GM12878 (cell line): ENCODE measurements around the gene USP47. TPM values are rescaled to one million over a fixed set of nuclear protein-coding genes. Genes with fewer than 3 reads are reported as not detected.

ENCODE experiments used
- ATAC-seq: fragments of 200-7000 bp; cut with Tn5 transposase; 3 replicates; pipeline ENCODE4 v1.9.1; 2020; ENCODE audit warnings: mild to moderate bottlenecking, moderate library complexity
- BruUV-seq: library from RNA; stranded (reverse); fragments of 400-500 nt; replicated peaks from 2 replicates; lab custom pipeline; 2021; lab: Mats Ljungman, UMichigan
- CTCF ChIA-PET: fragments of 300-600 bp; sonication (Branson Sonifier 250); formaldehyde crosslinking; extraction: SDS; loops from one replicate; lab custom pipeline; 2021; ENCODE audit warnings: inconsistent platforms; lab: Yijun Ruan, JAX
- POLR2A ChIA-PET: fragments of 350-600 bp; formaldehyde crosslinking; extraction: SDS; loops from one replicate; lab custom pipeline; 2021; ENCODE audit warnings: inconsistent platforms; lab: Charles Lee
- RAD21 ChIA-PET: fragments of 300-600 bp; sonication (Branson Sonifier 250); formaldehyde crosslinking; loops from one replicate; lab custom pipeline; 2023; ENCODE audit warnings: antibody characterized with exemption; ENCODE audit not compliant: unreplicated experiment; lab: Charles Lee
- SMC1A ChIA-PET: fragments of 300-600 bp; sonication (Branson Sonifier 250); formaldehyde crosslinking; loops from one replicate; lab custom pipeline; 2023; ENCODE audit not compliant: unreplicated experiment, uncharacterized antibody; lab: Charles Lee
- DNase-seq: peaks from one replicate; pipeline ENCODE4 v3.0.0-alpha.2; 2011; ENCODE audit warnings: low read depth, low spot score
- FAIRE-seq: peaks from 3 replicates; lab custom pipeline; 2011; peaks lifted over from hg19 to GRCh38; lab: Jason Lieb, UNC
- H2AFZ ChIP-seq: 2 replicates; pipeline ENCODE4 v1.6.0; 2011; ENCODE audit warnings: low read depth, low read length, control low read depth; ENCODE audit not compliant: control insufficient read depth
- H3K27ac ChIP-seq: 2 replicates; pipeline ENCODE4 v1.5.1; 2011; ENCODE audit warnings: control low read depth; ENCODE audit not compliant: control insufficient read depth, insufficient read depth
- H3K27me3 ChIP-seq, 2 experiments: replicated peaks in 1 of 2; 2 replicates each; pipeline versions ENCODE4 v1.6.0 to v1.6.1; 2011; ENCODE audit warnings: low read length in 1 of 2; ENCODE audit not compliant: control insufficient read depth in 2 of 2, insufficient read depth in 2 of 2
- H3K36me3 ChIP-seq, 2 experiments: 2 replicates each; pipeline ENCODE4 v1.5.1; 2011; ENCODE audit warnings: low read length in 1 of 2; ENCODE audit not compliant: control insufficient read depth in 2 of 2, insufficient read depth in 2 of 2
- H3K4me1 ChIP-seq: 2 replicates; pipeline ENCODE4 v1.6.1; 2011; ENCODE audit warnings: mild to moderate bottlenecking, low read length, moderate library complexity, mixed read lengths; ENCODE audit not compliant: control insufficient read depth, insufficient read depth
- H3K4me2 ChIP-seq: 2 replicates; pipeline ENCODE4 v1.6.0; 2011; ENCODE audit warnings: control low read depth; ENCODE audit not compliant: control insufficient read depth, insufficient read depth
- H3K4me3 ChIP-seq: fragments of 200-600 bp; sonication (generic); 2 replicates; pipeline ENCODE4 v1.5.1; 2016
- H3K79me2 ChIP-seq: 2 replicates; pipeline ENCODE4 v1.6.0; 2011; ENCODE audit warnings: low read length; ENCODE audit not compliant: control insufficient read depth, insufficient read depth
- H3K9ac ChIP-seq: 2 replicates; pipeline ENCODE4 v1.8.0; 2011; ENCODE audit warnings: low read length, control low read depth, mixed read lengths; ENCODE audit not compliant: control insufficient read depth, insufficient read depth
- H3K9me3 ChIP-seq: replicated peaks from 3 replicates; pipeline ENCODE4 v1.5.1; 2011; ENCODE audit warnings: mild to moderate bottlenecking, low read length; ENCODE audit not compliant: control insufficient read depth, insufficient read depth
- H4K20me1 ChIP-seq: 2 replicates; pipeline ENCODE4 v1.6.0; 2011; ENCODE audit not compliant: control insufficient read depth, insufficient read depth
- CEBPB ChIP-seq, 2 experiments: fragments of 150-350 bp in 1 of 2; IDR thresholded peaks; 2 replicates each; pipeline ENCODE4 v1.6.1; 2012 to 2014; ENCODE audit warnings: low read depth in 2 of 2, low read length in 2 of 2, borderline replicate concordance in 1 of 2, inconsistent platforms in 1 of 2
- JUNB ChIP-seq: IDR thresholded peaks from 2 replicates; pipeline ENCODE4 v1.6.1; 2016; ENCODE audit warnings: antibody characterized with exemption, mild to moderate bottlenecking
- NFIC ChIP-seq: IDR thresholded peaks from 2 replicates; pipeline ENCODE4 v1.6.1; 2012; ENCODE audit warnings: low read depth, mild to moderate bottlenecking, inconsistent platforms, low read length, moderate library complexity
- NKRF ChIP-seq: fragments of 450-650 bp; conservative IDR thresholded peaks from 2 replicates; pipeline ENCODE4 v1.6.1; 2017; ENCODE audit warnings: mild to moderate bottlenecking, moderate library complexity
- NR2C2 ChIP-seq: IDR thresholded peaks from 2 replicates; pipeline ENCODE4 v1.6.1; 2011; ENCODE audit warnings: borderline replicate concordance, low read depth; ENCODE audit not compliant: control insufficient read depth, insufficient read length
- PRDM15 ChIP-seq: fragments of 450-650 bp; formaldehyde crosslinking; IDR thresholded peaks from 2 replicates; pipeline ENCODE4 v1.4.0; 2020; ENCODE audit warnings: mild to moderate bottlenecking, moderate library complexity
- RBBP5 ChIP-seq: fragments of 200-600 bp; sonication (generic); conservative IDR thresholded peaks from 2 replicates; pipeline ENCODE4 v1.6.1; 2016
- SREBF2 ChIP-seq: IDR thresholded peaks from 2 replicates; pipeline ENCODE4 v1.6.1; 2012; ENCODE audit warnings: mild to moderate bottlenecking, low read length
- TBL1XR1 ChIP-seq: IDR thresholded peaks from 2 replicates; pipeline ENCODE4 v1.6.1; 2012; ENCODE audit warnings: low read depth, low read length, improper control_type of control experiment
- TCF12 ChIP-seq: IDR thresholded peaks from 2 replicates; pipeline ENCODE4 v1.6.1; 2011; ENCODE audit warnings: low read depth, mild to moderate bottlenecking, low read length
- TCF3 ChIP-seq: IDR thresholded peaks from 2 replicates; pipeline ENCODE4 v1.6.1; 2012; ENCODE audit warnings: low read depth, mild to moderate bottlenecking, low read length, borderline replicate concordance; ENCODE audit not compliant: insufficient read depth
- ZBTB33 ChIP-seq: fragments of 450-650 bp; IDR thresholded peaks from 2 replicates; pipeline ENCODE4 v1.6.1; 2017; ENCODE audit warnings: mild to moderate bottlenecking
- WGBS: methylation state at CpG from one replicate; pipeline ENCODE4 v1.1.6; 2016; ENCODE audit warnings: low lambda C conversion rate; ENCODE audit not compliant: insufficient replicate concordance, insufficient coverage; ENCODE audit errors: missing lambda C conversion rate; 5-methylcytosine and 5-hydroxymethylcytosine counted together
- in situ Hi-C: fragments of 300-500 bp; cut with MboI; formaldehyde crosslinking; loops from 9 replicates; pipeline ENCODE4 v1.14.3; 2018; ENCODE audit warnings: mixed read lengths
- intact Hi-C: fragments of 100-400 bp; cut with micrococcal nuclease; formaldehyde crosslinking; loops from one replicate; pipeline ENCODE4 v1.14.2; 2022; ENCODE audit not compliant: unreplicated experiment
- polyA plus RNA-seq, 11 experiments: library from polyadenylated mRNA; depleted of rRNA in 4 of 11; unstranded in 6 of 11; stranded (reverse) in 5 of 11; fragments of >200 nt; fragmentation: Nextera tagmentation in 4 of 11; fragmentation: Illumina TruSeq in 1 of 11; extraction: Ambion mirVana in 4 of 11; extraction: Trizol in 1 of 11; gene quantifications; 1 replicate in 1 of 11; 2 replicates in 10 of 11; pipeline versions ENCODE4 v1.2.1 to v1.2.3, GENCODE V29; 2011 to 2016; ENCODE audit warnings: inconsistent platforms in 2 of 11, missing spikeins in 2 of 11, low read depth in 1 of 11
- total RNA-seq, 4 experiments: library from RNA; depleted of rRNA in 3 of 4; stranded (reverse); fragments of >200 nt in 3 of 4; fragmentation: Illumina TruSeq in 1 of 4; extraction: Trizol in 1 of 4; gene quantifications; 2 replicates each; pipeline versions ENCODE4 v1.2.1 to v1.2.3, GENCODE V29; 2013 to 2021

The USP47 gene
- total and polyA plus RNA-seq, 10 of the 15 experiments (the other 5 are each of a cell fraction or from before 2014, with no cell fraction given), result 13.9 to 54.0 (median 31.6) TPM

DNA sequence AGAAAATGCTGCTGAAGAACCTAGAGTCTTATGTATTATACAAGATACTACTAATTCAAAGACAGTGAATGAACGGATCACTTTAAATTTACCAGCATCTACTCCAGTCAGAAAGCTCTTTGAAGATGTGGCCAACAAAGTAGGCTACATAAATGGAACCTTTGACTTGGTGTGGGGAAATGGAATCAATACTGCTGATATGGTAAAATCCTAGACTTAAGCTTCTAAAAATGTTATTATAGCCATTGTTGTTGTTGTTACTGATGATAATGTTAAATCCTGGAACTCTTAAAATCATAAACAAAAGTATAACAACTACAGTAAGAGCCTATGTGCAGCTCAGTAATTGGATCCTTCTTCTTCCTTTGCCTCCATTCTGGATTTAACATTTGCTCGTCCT, 38.4 kb downstream of the USP47 start:
- TF ChIP-seq SREBF2 (no peak), TCF3 (no peak), TBL1XR1 (no peak), ZBTB33 (no peak), TCF12 (no peak), NR2C2 (no peak), NFIC (no peak), PRDM15 (CRISPR knock-in tag) (no peak), CEBPB (IDR thresholded peaks at IDR 0.05; ENCODE audit: borderline replicate concordance in 1 of 2, low read depth in 2 of 2, low read length in 2 of 2) (no peak), JUNB (no peak), RBBP5 (no peak), NKRF (no peak)
- H3K36me3 ChIP-seq, result peaks cover 2 to 10% of the 10 kb centered on the region in 2 experiments; a peak in 1 of 4 replicates
- FAIRE-seq (no peak), ATAC-seq (no peak), DNase-seq (no peak)
- in situ Hi-C loops (no loop called here), intact Hi-C loops (no loop called here)
- SMC1A ChIA-PET, result interaction anchor here (1.1 to 1.8 kb wide), 6 partner anchors 10 to 37 kb away, joined by 4 to 8 read pairs (median 5); no protein-coding TSS in a partner anchor
- no peak overlapping the region for H3K27ac ChIP-seq
- H3K4me2 ChIP-seq, result no peak overlapping the region
- CTCF ChIA-PET, result interaction anchor here (1.1 to 2.5 kb wide), 6 partner anchors 9 to 35 kb away, joined by 3 to 13 read pairs (median 4); no protein-coding TSS in a partner anchor
- RAD21 ChIA-PET, result interaction anchor here (0.8 kb wide), 1 partner anchor 31 kb away, joined by 4 read pairs; no protein-coding TSS in a partner anchor
- no peaks in the 10 kb centered on the region for H3K9me3 ChIP-seq
- POLR2A ChIA-PET, result interaction anchor here (0.7 kb wide), 1 partner anchor 37 kb away, joined by 3 read pairs; no protein-coding TSS in a partner anchor
- no peak overlapping the region for H3K4me3 ChIP-seq
- H3K27me3 ChIP-seq, result no peaks in the 10 kb centered on the region
- 87% methylated on average over 2 of the region's 2 CpGs for WGBS
- H4K20me1 ChIP-seq, result peaks cover 3% of the 10 kb centered on the region; the same call in 1 of the 2 replicates
- peaks cover 11% of the 10 kb centered on the region; the same call in 1 of the 2 replicates for H3K4me1 ChIP-seq
- H3K9ac ChIP-seq, result no peak overlapping the region
- H2AFZ ChIP-seq, result no peak overlapping the region
- no TSS peak for BruUV-seq
- peaks cover 6% of the 10 kb centered on the region for H3K79me2 ChIP-seq
